Measurements from ENCODE around the gene PGM5.

Gene PGM5

GRCh38 chr9:68493958-68494577 is 137.7 kb downstream of the PGM5 start:
- in situ Hi-C loops (cut with HindIII; ENCODE audit: low pct_ligation_motif_present, low sequenced_read_pairs), result no loop called here
- no peak for DNase-seq
- TF ChIP-seq CTCF (IDR thresholded peaks at IDR 0.05; ENCODE audit: low read depth, low read length, missing control alignments), result no peak
- Histone ChIP-seq H3K4me3 (ENCODE audit: low read depth, low read length) (no peak overlapping the region), H3K27ac (no peak overlapping the region), H3K27me3 (replicated peaks) (no peaks in the 10 kb centered on the region), H3K36me3 (replicated peaks) (no peaks in the 10 kb centered on the region)

GRCh38 chr9:68495247-68495646 is 138.8 kb downstream of the PGM5 start:
- in situ Hi-C loops (cut with HindIII; ENCODE audit: low pct_ligation_motif_present, low sequenced_read_pairs), result no loop called here
- no peak for TF ChIP-seq CTCF (IDR thresholded peaks at IDR 0.05; ENCODE audit: low read depth, low read length, missing control alignments)
- no peaks in the 10 kb centered on the region for H3K36me3 ChIP-seq (replicated peaks)
- no peak overlapping the region for H3K4me3 ChIP-seq (ENCODE audit: low read depth, low read length)
- DNase-seq, result no peak
- no peaks in the 10 kb centered on the region for H3K27me3 ChIP-seq (replicated peaks)
- no peak overlapping the region for H3K27ac ChIP-seq

GRCh38 chr9:68496356-68496755 is 139.9 kb downstream of the PGM5 start:
- no peak for DNase-seq
- Histone ChIP-seq H3K27me3 (replicated peaks) (no peaks in the 10 kb centered on the region), H3K4me3 (ENCODE audit: low read depth, low read length) (no peak overlapping the region), H3K36me3 (replicated peaks) (no peaks in the 10 kb centered on the region), H3K27ac (no peak overlapping the region)
- no peak for TF ChIP-seq CTCF (IDR thresholded peaks at IDR 0.05; ENCODE audit: low read depth, low read length, missing control alignments)
- in situ Hi-C loops (cut with HindIII; ENCODE audit: low pct_ligation_motif_present, low sequenced_read_pairs), result no loop called here

GRCh38 chr9:68497629-68498028 is 141.2 kb downstream of the PGM5 start:
- in situ Hi-C loops (cut with HindIII; ENCODE audit: low pct_ligation_motif_present, low sequenced_read_pairs), result no loop called here
- no peak for DNase-seq
- Histone ChIP-seq H3K36me3 (replicated peaks) (no peaks in the 10 kb centered on the region), H3K4me3 (ENCODE audit: low read depth, low read length) (no peak overlapping the region), H3K27ac (no peak overlapping the region), H3K27me3 (replicated peaks) (no peaks in the 10 kb centered on the region)
- no peak for TF ChIP-seq CTCF (IDR thresholded peaks at IDR 0.05; ENCODE audit: low read depth, low read length, missing control alignments)

GRCh38 chr9:68498816-68499215 is 142.4 kb downstream of the PGM5 start:
- no peak for TF ChIP-seq CTCF (IDR thresholded peaks at IDR 0.05; ENCODE audit: low read depth, low read length, missing control alignments)
- in situ Hi-C loops (cut with HindIII; ENCODE audit: low pct_ligation_motif_present, low sequenced_read_pairs), result no loop called here
- DNase-seq, result no peak
- no peak overlapping the region for H3K27ac ChIP-seq
- no peaks in the 10 kb centered on the region for H3K36me3 ChIP-seq (replicated peaks)
- H3K27me3 ChIP-seq (replicated peaks), result no peaks in the 10 kb centered on the region
- H3K4me3 ChIP-seq (ENCODE audit: low read depth, low read length), result no peak overlapping the region

Measured in brain microvascular endothelial cell (primary cell).